Fibroblast of skin of left biceps (primary cell): Measurements from ENCODE around the gene SH3RF2.

Experiments used
- DNase-seq, 2 experiments: peaks; one replicate each; pipeline ENCODE4 v3.0.0-alpha.2; 2013; ENCODE audit warnings: low read depth in 2 of 2

Gene SH3RF2

DNA sequence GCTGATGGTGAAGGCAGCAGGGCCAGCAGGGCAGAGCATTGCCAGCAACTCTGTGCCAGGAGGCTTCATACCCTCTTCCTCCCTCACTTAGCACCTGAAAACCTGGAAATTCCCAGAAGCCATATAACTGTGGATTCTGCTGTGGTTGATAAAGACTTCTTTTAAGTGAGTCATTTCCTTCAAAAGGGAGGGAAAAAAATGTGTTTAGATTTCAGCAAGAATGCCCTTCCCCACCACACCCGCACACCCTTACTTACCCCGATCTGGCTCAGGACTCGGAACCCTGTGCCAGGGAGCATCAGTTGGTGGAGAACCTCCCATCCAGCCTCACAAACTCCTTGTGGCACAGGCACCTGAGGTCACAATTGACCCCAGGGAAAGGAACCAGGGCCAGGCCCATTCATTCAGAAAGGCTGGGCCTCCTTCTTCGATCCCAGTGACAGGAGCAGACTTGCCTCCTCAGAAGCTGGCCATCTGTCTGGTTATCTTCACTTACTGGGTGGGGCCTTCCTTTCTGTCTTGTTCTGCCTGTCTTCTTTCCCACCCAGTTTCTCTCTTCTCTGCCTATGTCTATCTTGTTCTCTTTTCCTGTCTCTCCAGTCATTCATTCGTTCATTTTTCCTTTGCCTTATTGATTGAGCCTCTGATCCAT is 106.4 kb downstream of the SH3RF2 start:
- DNase-seq: peak in 1 of 2 experiments; percentile 9

- no peak for DNase-seq
Observed at GRCh38 chr5:146043722-146044121, 107.3 kb downstream of the SH3RF2 start.

DNA sequence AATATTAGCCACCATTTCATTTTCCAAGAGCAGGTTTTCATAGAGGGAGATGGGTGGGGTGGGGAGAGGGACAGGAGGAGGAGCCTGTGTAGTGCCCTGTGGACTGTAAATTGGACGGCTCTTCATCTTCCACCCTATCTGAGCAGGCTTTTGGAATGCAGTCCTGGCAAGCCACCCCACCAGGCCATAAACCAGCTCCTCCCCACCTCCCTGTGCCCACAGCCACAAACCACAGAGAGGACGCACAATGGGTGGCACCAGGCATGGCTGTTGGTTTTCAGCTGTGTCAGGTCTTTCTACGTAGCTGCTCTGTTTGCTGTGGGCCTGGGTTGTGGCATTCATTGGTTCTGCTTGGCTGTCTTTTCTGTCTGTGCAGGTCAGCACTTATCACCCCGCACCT is 111.0 kb downstream of the SH3RF2 start:
- DNase-seq: no peak

DNA sequence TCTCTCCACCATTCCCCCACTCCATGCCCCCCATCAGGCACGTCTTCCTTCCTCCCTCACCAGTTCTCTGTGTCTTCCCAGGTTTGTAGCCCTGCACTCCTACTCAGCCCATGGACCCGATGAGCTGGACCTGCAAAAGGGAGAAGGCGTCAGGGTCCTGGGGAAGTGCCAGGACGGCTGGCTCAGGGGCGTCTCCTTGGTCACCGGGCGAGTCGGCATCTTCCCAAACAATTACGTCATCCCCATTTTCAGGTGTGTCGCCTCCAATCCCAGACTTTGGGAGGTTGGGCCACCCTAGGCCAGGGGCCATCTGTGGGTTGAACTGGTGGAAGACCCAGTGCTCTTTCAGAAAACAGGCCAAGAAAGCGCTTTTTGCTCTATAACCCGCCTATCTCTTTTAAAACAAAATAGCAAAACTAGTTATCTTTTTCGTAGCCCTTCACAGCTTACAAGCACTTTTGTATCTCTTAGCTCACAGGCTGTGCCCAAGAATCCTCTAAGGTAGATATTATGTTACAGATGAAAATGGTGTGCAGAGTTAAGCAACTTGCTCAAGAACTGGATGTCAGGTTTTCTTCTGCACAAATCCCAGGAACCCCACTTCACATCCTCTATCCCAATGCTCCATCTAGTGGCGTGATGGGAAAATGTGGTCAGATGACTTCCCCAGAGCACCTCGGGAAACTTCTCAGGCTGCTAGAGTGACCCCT is 112.8 kb downstream of the SH3RF2 start:
- peak; percentile 48 to 52 for DNase-seq

GRCh38 chr5:146049704-146050026 is 113.3 kb downstream of the SH3RF2 start:
- no peak for DNase-seq

DNA sequence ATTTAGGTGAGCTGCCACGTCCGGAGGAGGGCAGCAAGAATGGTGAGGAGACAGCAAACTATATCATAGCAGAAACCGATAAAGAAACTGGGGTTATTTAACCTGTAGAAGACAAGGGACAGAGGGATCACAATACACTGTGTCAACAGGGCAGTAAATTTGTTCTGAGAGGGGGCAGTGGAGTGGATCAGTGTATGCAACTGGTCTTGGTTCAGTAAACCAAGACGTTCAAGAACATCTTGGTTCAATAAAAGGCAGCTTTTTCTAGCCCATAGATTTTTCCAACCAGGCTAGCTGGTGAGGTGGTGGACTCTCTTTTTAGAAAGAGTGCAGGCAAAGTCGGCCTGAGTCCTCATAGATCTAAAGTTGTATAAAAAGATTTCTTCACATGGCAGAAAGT is 113.7 kb downstream of the SH3RF2 start:
- no peak for DNase-seq

DNA sequence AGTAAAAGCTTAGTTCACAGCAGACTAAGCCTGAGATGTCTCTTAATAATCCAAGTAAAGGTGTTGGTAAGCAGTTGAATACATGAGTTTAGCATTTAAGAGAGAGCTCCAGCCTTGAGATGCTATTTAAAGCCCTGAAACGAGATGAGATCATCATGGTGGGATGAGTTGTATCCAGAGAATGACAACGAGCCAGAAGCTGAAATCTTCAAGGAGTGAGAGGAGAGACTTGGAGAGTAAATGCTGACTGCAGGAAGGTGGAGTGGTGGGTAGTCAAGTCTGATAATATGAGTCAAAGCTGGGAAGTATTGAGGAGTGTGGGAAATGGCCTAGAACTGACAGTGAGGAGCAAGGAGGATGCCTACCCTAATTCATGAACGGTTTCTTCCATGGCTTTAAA is 115.3 kb downstream of the SH3RF2 start:
- peak; percentile 16 to 19 for DNase-seq

DNA sequence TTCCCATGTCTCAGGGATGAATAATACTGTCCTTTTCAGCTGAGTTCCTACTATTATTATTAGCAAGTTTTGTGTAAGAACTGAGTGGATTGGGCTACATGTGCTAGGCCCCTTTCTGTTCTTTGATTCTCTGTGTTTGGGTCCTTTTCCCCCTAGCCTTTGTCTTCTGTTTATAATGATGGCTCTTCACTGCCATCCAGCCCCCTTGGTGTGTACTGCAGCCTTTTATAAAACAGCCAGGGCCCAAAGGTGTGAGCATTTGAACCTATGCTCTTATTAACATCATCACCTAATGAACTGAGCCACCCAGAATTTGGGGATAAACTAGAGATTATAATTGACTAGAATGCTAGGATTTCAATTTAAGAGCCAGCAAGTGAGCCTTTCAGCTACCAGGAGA is 116.4 kb downstream of the SH3RF2 start:
- DNase-seq: no peak

DNA sequence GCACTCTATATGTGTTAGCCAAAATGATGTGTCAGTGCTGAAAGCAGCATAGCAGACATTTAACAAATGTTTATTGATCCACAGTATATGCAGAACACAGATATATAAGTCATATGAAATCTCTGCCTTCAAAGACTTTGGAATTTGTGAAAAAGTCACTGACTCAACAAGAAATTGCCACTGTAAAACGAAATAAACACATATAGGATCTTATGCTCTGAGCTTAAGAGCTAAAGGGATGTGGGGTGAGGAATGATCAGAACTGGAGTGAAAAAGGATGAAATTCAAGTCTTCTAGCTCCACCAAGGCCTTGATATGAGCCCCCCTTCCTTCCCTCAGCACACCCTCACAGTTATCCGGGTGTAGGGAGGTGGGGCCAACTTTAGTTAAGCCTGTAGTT is 119.1 kb downstream of the SH3RF2 start:
- no peak for DNase-seq

GRCh38 chr5:146059460-146060220 is 123.3 kb downstream of the SH3RF2 start:
- DNase-seq: no peak

GRCh38 chr5:146060221-146060585 is 123.8 kb downstream of the SH3RF2 start:
- no peak for DNase-seq

GRCh38 chr5:146066968-146067367 is 130.6 kb downstream of the SH3RF2 start:
- no peak for DNase-seq

GRCh38 chr5:146068206-146068605 is 131.8 kb downstream of the SH3RF2 start:
- no peak for DNase-seq

DNA sequence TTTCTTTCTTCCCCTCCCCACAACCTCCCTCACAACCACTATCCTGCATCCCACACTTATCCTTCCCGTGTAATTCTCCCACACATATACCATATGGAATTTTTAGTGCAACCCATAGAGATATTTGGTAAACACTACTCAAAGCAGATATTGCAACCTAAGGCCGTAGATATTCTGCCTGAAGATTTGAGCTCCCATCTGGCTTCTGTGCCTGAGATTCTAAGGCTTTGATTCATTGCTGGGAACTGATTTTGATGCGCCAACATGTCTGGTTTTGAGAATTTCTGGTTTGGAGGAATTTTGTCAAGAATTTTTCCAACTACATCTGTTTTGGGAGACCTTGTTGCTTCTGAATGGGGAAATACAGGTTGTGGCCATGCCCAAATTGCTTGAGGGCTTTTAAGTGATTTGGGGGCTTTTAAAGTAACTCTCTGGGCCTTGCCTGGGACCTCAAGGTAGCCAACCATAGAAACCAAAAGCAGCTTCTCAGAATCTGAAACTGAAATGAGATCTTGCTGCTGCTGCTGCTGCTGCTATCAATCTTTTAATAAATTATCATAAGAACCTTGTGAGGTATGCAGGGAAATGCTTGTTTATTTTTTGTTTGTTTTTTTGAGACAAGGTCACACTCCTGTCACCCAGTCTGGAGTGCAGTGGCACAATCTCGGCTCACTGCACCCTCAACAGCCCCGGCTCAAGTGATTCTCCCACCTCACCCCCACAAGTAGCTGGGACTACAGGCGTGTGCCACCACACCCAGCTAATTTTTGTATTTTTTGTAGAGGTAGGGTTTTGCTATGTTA is 132.8 kb downstream of the SH3RF2 start:
- no peak for DNase-seq

DNA sequence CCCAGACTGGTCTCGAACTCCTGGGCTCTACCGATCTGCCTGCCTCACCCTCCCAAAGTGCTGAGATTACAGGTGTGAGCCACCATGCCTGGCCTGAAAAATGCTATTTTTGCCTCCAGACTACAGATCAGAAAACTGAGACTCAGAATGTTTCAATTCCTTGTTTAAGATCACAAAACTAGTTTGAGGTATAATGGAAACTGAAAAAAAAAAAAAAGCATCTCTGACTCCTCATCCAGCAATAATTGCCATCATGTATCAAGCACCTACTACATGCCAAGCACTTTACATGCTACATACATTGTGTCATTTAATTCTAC is 133.4 kb downstream of the SH3RF2 start:
- no peak for DNase-seq

DNA sequence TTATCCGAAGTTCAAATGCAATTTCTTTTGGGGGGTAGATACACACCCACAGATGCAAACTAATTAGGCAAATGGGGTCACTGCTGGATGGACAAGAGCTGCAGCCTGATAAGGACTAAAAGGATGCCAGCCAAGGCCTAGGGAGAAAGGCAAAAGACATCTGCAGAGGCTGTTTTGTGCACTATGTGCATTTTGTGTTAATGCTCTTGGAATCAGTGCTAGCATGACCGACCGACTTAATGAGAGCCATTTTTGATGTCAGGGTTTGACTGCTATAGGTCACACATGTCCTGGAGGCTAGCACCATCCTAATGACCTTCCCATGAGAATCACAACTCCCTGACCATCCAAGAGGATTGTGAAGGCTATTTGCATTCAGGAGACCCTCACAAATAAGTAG is 134.4 kb downstream of the SH3RF2 start:
- DNase-seq: no peak

DNA sequence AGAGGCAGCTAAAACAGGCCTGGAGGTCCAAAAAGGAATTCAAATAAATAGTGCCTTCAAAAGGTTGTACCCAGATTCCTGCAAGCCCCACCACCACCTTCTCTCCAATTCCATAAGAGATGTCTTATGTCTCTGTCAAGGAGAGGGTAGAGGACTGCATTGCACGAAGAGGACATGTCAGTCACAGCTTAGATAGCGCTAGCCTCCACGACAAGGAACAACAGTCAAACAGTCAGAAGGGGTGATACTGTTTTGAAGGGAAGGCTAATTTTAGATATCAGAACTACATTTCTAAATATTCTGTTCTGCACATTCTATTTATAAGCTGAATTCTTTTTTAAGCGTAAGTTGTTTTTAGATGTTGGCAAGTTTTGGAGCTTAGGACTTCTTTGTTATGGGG is 134.8 kb downstream of the SH3RF2 start:
- DNase-seq: no peak

- no peak for DNase-seq
Observed at GRCh38 chr5:146072595-146072994, 136.2 kb downstream of the SH3RF2 start.

- no peak for DNase-seq
Observed at GRCh38 chr5:146073239-146073900, 137.0 kb downstream of the SH3RF2 start.

GRCh38 chr5:146076028-146076427 is 139.7 kb downstream of the SH3RF2 start:
- DNase-seq: no peak

GRCh38 chr5:146076455-146076854 is 140.1 kb downstream of the SH3RF2 start:
- no peak for DNase-seq

- DNase-seq: no peak
Observed at GRCh38 chr5:146078566-146078965, 142.2 kb downstream of the SH3RF2 start.
